Activated CD4-positive, CD25-positive, alpha-beta regulatory T cell treated with anti-CD3 and anti-CD28 coated beads, Interleukin-2, amount 50 U/mL, for 16 hours (primary cell): ENCODE results near the gene ARHGAP29.

ENCODE experiments used
- DNase-seq: peaks from one replicate; pipeline ENCODE4 v3.0.0-alpha.2; 2020; ENCODE audit warnings: low read depth, low spot score

The ARHGAP29 gene

GRCh38 chr1:94124538-94124937, 112.8 kb downstream of the ARHGAP29 start:
- DNase-seq: no peak

DNA sequence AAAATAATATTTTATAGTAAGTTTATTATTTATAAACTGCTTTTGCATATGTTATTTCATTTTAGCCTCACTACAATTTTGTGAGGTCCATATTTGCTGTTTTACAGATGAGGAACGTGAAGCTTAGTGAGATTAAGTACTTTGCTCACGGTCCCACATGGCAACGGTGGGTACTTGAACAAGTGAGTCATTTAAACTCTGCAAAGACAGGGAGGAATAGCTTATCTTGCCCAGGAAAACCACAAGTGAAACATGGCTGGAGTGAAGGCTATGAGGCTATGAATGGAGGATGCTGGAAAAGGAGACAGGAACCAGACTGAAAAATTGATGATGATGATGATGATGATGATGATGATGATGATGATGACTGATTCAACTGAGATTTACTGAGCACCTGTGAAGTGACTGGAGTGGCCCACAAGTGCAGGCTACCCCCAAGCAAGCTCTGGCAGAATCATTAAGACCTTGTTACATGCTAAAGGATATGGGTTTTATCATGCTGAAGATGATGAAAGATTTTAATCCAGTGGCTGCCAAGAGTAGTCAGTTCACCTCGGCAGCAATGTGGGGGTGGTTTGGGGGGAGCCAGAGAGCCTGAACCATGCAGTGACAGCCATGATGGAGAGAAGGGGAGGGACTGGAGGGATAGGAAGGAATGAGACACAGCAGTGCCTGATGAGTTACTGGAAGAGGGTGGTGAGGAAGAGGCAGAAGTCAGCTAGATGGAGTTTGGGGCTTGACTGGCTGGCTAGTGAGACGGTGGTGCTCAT, 115.0 kb downstream of the ARHGAP29 start:
- no peak for DNase-seq
